HepG2 (cell line): ENCODE data around the gene ADGRV1. TPM values are rescaled to one million over a fixed set of nuclear protein-coding genes. Genes with fewer than 3 reads are reported as not detected.

Experiments used
- ATAC-seq: fragments of 200-7000 bp; cut with Tn5 transposase; 3 replicates; pipeline ENCODE4 v1.9.1; 2020; ENCODE audit warnings: mild to moderate bottlenecking, moderate library complexity
- BruUV-seq: library from RNA; stranded (reverse); fragments of 400-500 nt; replicated peaks from 2 replicates; lab custom pipeline; 2021; lab: Mats Ljungman, UMichigan
- CTCF ChIA-PET: fragments of 300-600 bp; formaldehyde crosslinking; extraction: SDS; loops from one replicate; lab custom pipeline; 2021; ENCODE audit warnings: low total read pairs, inconsistent platforms, low intra/inter-chr PET ratio; lab: Yijun Ruan, JAX
- POLR2A ChIA-PET: fragments of 350-600 bp; sonication (Branson Sonifier 250); formaldehyde crosslinking; loops from one replicate; lab custom pipeline; 2020; ENCODE audit warnings: antibody characterized with exemption, inconsistent platforms; lab: Yijun Ruan, JAX
- DNase-seq: peaks from one replicate; pipeline ENCODE4 v3.0.0-alpha.2; 2015; ENCODE audit warnings: low spot score
- FAIRE-seq: peaks from 3 replicates; lab custom pipeline; 2011; peaks lifted over from hg19 to GRCh38; lab: Jason Lieb, UNC
- H2AFZ ChIP-seq: one replicate; pipeline ENCODE4 v1.6.1; 2011; ENCODE audit warnings: low read length, inconsistent platforms
- H3K27ac ChIP-seq: fragments of 300-600 bp; 3 replicates; pipeline ENCODE4 v1.8.0; 2011; ENCODE audit warnings: mixed run types, mild to moderate bottlenecking, mixed read lengths, low read length, inconsistent platforms; ENCODE audit not compliant: insufficient read depth; ENCODE audit errors: extremely low read length
- H3K27me3 ChIP-seq, 2 experiments: fragments of 200-600 bp in 1 of 2; 2 replicates in 1 of 2; 3 replicates in 1 of 2; pipeline versions ENCODE4 v1.6.0 to v1.8.0; 2011; ENCODE audit warnings: low read length in 2 of 2, mild to moderate bottlenecking in 2 of 2, moderate library complexity in 2 of 2, inconsistent platforms in 1 of 2; ENCODE audit not compliant: insufficient read depth in 2 of 2, control insufficient read depth in 1 of 2
- H3K36me3 ChIP-seq, 2 experiments: fragments of 200-600 bp in 1 of 2; replicated peaks in 1 of 2; 2 replicates in 1 of 2; 3 replicates in 1 of 2; pipeline versions ENCODE4 v1.5.1 to v1.8.0; 2011; ENCODE audit warnings: low read length in 2 of 2, inconsistent platforms in 1 of 2; ENCODE audit not compliant: insufficient read depth in 2 of 2, control insufficient read depth in 1 of 2
- H3K4me1 ChIP-seq: 2 replicates; pipeline ENCODE4 v1.5.1; 2012; ENCODE audit warnings: low read length, inconsistent platforms; ENCODE audit not compliant: insufficient read depth
- H3K4me2 ChIP-seq: 2 replicates; pipeline ENCODE4 v1.6.0; 2011; ENCODE audit warnings: low read depth, low read length, inconsistent platforms
- H3K4me3 ChIP-seq, 3 experiments: fragments of 200-600 bp in 1 of 3; sonication (generic), shearing (Covaris generic) in 1 of 3; replicated peaks in 1 of 3; 2 replicates each; pipeline ENCODE4 v1.5.1; 2011 to 2016; ENCODE audit warnings: low read length in 3 of 3, inconsistent platforms in 2 of 3, low read depth in 2 of 3, mild to moderate bottlenecking in 2 of 3, control low read depth in 1 of 3, mixed read lengths in 1 of 3; ENCODE audit not compliant: insufficient read depth in 1 of 3
- H3K79me2 ChIP-seq: one replicate; pipeline ENCODE4 v1.6.1; 2011; ENCODE audit warnings: low read length, inconsistent platforms; ENCODE audit not compliant: insufficient read depth
- H3K9ac ChIP-seq: 2 replicates; pipeline ENCODE4 v1.6.0; 2011; ENCODE audit warnings: mild to moderate bottlenecking, low read depth, low read length, inconsistent platforms; ENCODE audit not compliant: insufficient read depth
- H3K9me3 ChIP-seq: 2 replicates; pipeline ENCODE4 v1.5.1; 2012; ENCODE audit warnings: mild to moderate bottlenecking, low read length
- H4K20me1 ChIP-seq: 2 replicates; pipeline ENCODE4 v1.6.0; 2011; ENCODE audit warnings: inconsistent platforms, mild to moderate bottlenecking, low read length, moderate library complexity; ENCODE audit not compliant: insufficient read depth
- CHD2 ChIP-seq: IDR thresholded peaks from 2 replicates; pipeline ENCODE4 v1.6.1; 2011; ENCODE audit warnings: low read depth, low read length, improper control_type of control experiment
- HMGA1 ChIP-seq: sonication (generic); formaldehyde crosslinking; conservative IDR thresholded peaks from 2 replicates; pipeline ENCODE4 v1.4.0; 2020; ENCODE audit warnings: missing genetic modification reagents
- MAF1 ChIP-seq: sonication (generic); formaldehyde crosslinking; IDR thresholded peaks from 2 replicates; pipeline ENCODE4 v1.5.0; 2020; ENCODE audit warnings: missing genetic modification reagents, borderline replicate concordance
- MAFG ChIP-seq: sonication (generic); formaldehyde crosslinking; IDR thresholded peaks from 2 replicates; pipeline ENCODE4 v1.5.1; 2020; ENCODE audit warnings: mild to moderate bottlenecking, missing genetic modification reagents
- PAF1 ChIP-seq: IDR thresholded peaks from 2 replicates; pipeline ENCODE4 v1.6.1; 2016; ENCODE audit warnings: missing genetic modification reagents, missing compliant biosample characterization
- REXO4 ChIP-seq: sonication (generic); formaldehyde crosslinking; IDR thresholded peaks from 2 replicates; pipeline ENCODE4 v1.8.0; 2022; ENCODE audit warnings: missing genetic modification reagents, mild to moderate bottlenecking, borderline replicate concordance
- ZNF33A ChIP-seq: sonication (generic); formaldehyde crosslinking; IDR thresholded peaks from 2 replicates; pipeline ENCODE4 v1.5.1; 2020; ENCODE audit warnings: missing genetic modification reagents, mild to moderate bottlenecking, moderate library complexity, borderline replicate concordance
- ZNF567 ChIP-seq: sonication (generic); formaldehyde crosslinking; IDR thresholded peaks from 2 replicates; pipeline ENCODE4 v1.8.1; 2023; ENCODE audit warnings: mild to moderate bottlenecking, missing genetic modification reagents, borderline replicate concordance
- ZNF614 ChIP-seq: IDR thresholded peaks from 2 replicates; pipeline ENCODE4 v1.6.1; 2018; ENCODE audit warnings: missing biosample characterization, missing genetic modification reagents, inconsistent platforms, borderline replicate concordance
- WGBS: methylation state at CpG from one replicate; pipeline ENCODE4 v1.1.6; 2017; ENCODE audit warnings: low lambda C conversion rate; 5-methylcytosine and 5-hydroxymethylcytosine counted together
- in situ Hi-C: cut with HindIII; loops from 2 replicates; pipeline ENCODE4 v1.10.0; 2017; ENCODE audit warnings: low pct_unique_long_range_greater_than_20kb; ENCODE audit not compliant: extremely low pct_ligation_motif_present
- intact Hi-C: fragments of 100-400 bp; cut with micrococcal nuclease; formaldehyde crosslinking; loops from one replicate; pipeline ENCODE4 v1.10.0; 2022; ENCODE audit not compliant: unreplicated experiment
- polyA plus RNA-seq, 8 experiments: library from polyadenylated mRNA; depleted of rRNA in 3 of 8; stranded (reverse) in 7 of 8; unstranded in 1 of 8; fragments of >200 nt; fragmentation: Illumina TruSeq in 4 of 8; extraction: Trizol in 4 of 8; gene quantifications; 2 replicates each; pipeline versions ENCODE4 v1.2.1 to v1.2.3, GENCODE V29; 2011 to 2016; ENCODE audit warnings: low read depth in 4 of 8, missing spikeins in 1 of 8, mixed read lengths in 1 of 8; ENCODE audit not compliant: insufficient read depth in 1 of 8
- total RNA-seq, 5 experiments: library from RNA; depleted of rRNA; stranded (reverse); fragments of >200 nt; fragmentation: Illumina TruSeq; extraction: Trizol; gene quantifications; 2 replicates each; pipeline ENCODE4 v1.2.3, GENCODE V29; 2016; ENCODE audit warnings: low read depth in 1 of 5
- TF ChIP-seq, protein P1 (sequence below): sonication (generic); formaldehyde crosslinking; IDR thresholded peaks from 2 replicates; pipeline ENCODE4 v1.5.1; 2020; ENCODE audit warnings: missing genetic modification reagents, mild to moderate bottlenecking, borderline replicate concordance
- TF ChIP-seq, protein P2 (sequence below): IDR thresholded peaks from 2 replicates; pipeline ENCODE4 v1.6.1; 2016; ENCODE audit warnings: low read depth, control low read depth
- TF ChIP-seq, protein P3 (sequence below): sonication (generic); formaldehyde crosslinking; IDR thresholded peaks from 2 replicates; pipeline ENCODE4 v1.8.1; 2023; ENCODE audit warnings: missing genetic modification reagents, inconsistent platforms, borderline replicate concordance
- TF ChIP-seq, protein P4 (sequence below): sonication (generic); formaldehyde crosslinking; IDR thresholded peaks from 2 replicates; pipeline ENCODE4 v1.8.0; 2023; ENCODE audit warnings: mild to moderate bottlenecking, missing genetic modification reagents

ADGRV1 gene
- total and polyA plus RNA-seq, 2 of the 13 experiments (the other 11 are each of a cell fraction or from before 2014, with no cell fraction given), result 1.7 to 3.9 TPM

DNA sequence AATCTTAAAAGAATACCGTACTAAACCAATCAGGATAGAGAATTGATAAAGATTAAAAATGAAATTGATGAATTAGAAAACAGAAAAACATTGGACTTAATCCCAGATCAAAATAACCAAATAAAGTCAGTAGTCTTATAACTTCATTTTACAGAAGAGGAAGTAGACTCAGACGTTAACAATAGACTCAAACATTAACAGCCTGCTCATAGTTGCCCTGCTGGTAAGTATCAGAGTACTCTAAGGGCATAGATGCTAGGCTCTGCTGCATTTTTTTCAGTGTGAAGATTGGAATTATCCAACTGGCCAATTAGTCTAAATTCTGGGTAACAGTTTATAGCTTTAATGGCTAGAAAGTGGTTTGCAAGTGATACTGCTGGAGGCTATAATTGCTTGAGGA lies 42.9 kb downstream of the ADGRV1 start:
- 22% methylated on average over 2 of the region's 2 CpGs for WGBS
- intact Hi-C loops, result no loop called here
- Histone ChIP-seq H3K36me3 (no peaks in the 10 kb centered on the region), H3K27me3 (no peaks in the 10 kb centered on the region), H3K79me2 (no peaks in the 10 kb centered on the region), H3K4me3 (no peak overlapping the region)
- no TSS peak for BruUV-seq
- TF ChIP-seq, protein P1, sequence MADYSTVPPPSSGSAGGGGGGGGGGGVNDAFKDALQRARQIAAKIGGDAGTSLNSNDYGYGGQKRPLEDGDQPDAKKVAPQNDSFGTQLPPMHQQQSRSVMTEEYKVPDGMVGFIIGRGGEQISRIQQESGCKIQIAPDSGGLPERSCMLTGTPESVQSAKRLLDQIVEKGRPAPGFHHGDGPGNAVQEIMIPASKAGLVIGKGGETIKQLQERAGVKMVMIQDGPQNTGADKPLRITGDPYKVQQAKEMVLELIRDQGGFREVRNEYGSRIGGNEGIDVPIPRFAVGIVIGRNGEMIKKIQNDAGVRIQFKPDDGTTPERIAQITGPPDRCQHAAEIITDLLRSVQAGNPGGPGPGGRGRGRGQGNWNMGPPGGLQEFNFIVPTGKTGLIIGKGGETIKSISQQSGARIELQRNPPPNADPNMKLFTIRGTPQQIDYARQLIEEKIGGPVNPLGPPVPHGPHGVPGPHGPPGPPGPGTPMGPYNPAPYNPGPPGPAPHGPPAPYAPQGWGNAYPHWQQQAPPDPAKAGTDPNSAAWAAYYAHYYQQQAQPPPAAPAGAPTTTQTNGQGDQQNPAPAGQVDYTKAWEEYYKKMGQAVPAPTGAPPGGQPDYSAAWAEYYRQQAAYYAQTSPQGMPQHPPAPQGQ, result no peak
- no peak for TF ChIP-seq MAFG
- TF ChIP-seq, all 625 proteins: peak for 0
- no peak overlapping the region for H3K4me2 ChIP-seq
- no peaks in the 10 kb centered on the region for H3K9me3 ChIP-seq
- in situ Hi-C loops, result loop anchor here (10.0 kb wide), 1 partner anchor 167 kb away; no protein-coding TSS in a partner anchor
- H3K4me1 ChIP-seq, result no peaks in the 10 kb centered on the region
- H2AFZ ChIP-seq, result no peak overlapping the region
- no peak overlapping the region for H3K27ac ChIP-seq
- CTCF ChIA-PET, result no interaction called here
- POLR2A ChIA-PET, result no interaction called here
- FAIRE-seq (no peak), ATAC-seq (no peak), DNase-seq (no peak)
- H4K20me1 ChIP-seq, result no peaks in the 10 kb centered on the region
- no peak overlapping the region for H3K9ac ChIP-seq

DNA sequence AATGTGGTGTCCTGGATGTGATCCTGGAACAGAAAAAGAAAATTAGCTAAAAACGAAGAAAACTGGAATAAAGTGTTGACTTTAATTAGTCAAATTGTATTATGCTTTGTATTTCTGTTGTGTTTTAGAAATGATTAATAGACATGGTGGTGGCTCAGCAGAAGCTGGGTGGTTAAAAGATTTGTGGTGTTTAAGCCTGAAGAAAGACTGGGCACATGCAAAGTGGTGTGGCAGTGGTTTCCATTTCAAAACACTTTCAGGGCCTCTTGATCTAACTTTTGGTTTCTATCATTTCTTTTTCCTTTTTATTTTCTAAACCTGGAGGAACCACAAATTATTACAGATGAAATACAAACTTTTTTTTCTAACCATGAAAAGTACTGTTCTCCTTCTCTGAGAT lies 44.1 kb downstream of the ADGRV1 start:
- H3K4me3 ChIP-seq, result no peak overlapping the region
- POLR2A ChIA-PET, result no interaction called here
- H3K9ac ChIP-seq, result no peak overlapping the region
- WGBS, result 0% methylated on average over 1 of the region's 1 CpG
- H3K4me2 ChIP-seq, result no peak overlapping the region
- BruUV-seq, result no TSS peak
- H3K27me3 ChIP-seq, result no peaks in the 10 kb centered on the region
- CTCF ChIA-PET, result no interaction called here
- ATAC-seq (no peak), DNase-seq (no peak), FAIRE-seq (no peak)
- no peaks in the 10 kb centered on the region for H4K20me1 ChIP-seq
- no peaks in the 10 kb centered on the region for H3K79me2 ChIP-seq
- H3K36me3 ChIP-seq, result no peaks in the 10 kb centered on the region
- no peak overlapping the region for H2AFZ ChIP-seq
- in situ Hi-C loops, result loop anchor here (10.0 kb wide), 1 partner anchor 168 kb away; no protein-coding TSS in a partner anchor
- no peaks in the 10 kb centered on the region for H3K4me1 ChIP-seq
- H3K27ac ChIP-seq, result no peak overlapping the region
- intact Hi-C loops, result no loop called here
- H3K9me3 ChIP-seq, result no peaks in the 10 kb centered on the region
- TF ChIP-seq ZNF567 (CRISPR knock-in tag) (no peak), MAF1 (CRISPR knock-in tag) (no peak), CHD2 (no peak), PAF1 (no peak), ZNF33A (CRISPR knock-in tag) (no peak), ZNF614 (no peak), HMGA1 (CRISPR knock-in tag) (no peak), REXO4 (CRISPR knock-in tag) (no peak)
- TF ChIP-seq, protein P2, sequence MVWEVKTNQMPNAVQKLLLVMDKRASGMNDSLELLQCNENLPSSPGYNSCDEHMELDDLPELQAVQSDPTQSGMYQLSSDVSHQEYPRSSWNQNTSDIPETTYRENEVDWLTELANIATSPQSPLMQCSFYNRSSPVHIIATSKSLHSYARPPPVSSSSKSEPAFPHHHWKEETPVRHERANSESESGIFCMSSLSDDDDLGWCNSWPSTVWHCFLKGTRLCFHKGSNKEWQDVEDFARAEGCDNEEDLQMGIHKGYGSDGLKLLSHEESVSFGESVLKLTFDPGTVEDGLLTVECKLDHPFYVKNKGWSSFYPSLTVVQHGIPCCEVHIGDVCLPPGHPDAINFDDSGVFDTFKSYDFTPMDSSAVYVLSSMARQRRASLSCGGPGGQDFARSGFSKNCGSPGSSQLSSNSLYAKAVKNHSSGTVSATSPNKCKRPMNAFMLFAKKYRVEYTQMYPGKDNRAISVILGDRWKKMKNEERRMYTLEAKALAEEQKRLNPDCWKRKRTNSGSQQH (CRISPR knock-in tag), result no peak
- TF ChIP-seq, protein P3, sequence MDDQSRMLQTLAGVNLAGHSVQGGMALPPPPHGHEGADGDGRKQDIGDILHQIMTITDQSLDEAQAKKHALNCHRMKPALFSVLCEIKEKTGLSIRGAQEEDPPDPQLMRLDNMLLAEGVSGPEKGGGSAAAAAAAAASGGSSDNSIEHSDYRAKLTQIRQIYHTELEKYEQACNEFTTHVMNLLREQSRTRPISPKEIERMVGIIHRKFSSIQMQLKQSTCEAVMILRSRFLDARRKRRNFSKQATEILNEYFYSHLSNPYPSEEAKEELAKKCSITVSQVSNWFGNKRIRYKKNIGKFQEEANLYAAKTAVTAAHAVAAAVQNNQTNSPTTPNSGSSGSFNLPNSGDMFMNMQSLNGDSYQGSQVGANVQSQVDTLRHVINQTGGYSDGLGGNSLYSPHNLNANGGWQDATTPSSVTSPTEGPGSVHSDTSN (CRISPR knock-in tag), result no peak
- TF ChIP-seq, protein P4, sequence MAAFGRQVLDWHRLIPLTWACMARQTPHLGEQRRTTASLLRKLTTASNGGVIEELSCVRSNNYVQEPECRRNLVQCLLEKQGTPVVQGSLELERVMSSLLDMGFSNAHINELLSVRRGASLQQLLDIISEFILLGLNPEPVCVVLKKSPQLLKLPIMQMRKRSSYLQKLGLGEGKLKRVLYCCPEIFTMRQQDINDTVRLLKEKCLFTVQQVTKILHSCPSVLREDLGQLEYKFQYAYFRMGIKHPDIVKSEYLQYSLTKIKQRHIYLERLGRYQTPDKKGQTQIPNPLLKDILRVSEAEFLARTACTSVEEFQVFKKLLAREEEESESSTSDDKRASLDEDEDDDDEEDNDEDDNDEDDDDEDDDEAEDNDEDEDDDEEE (CRISPR knock-in tag), result no peak
